AG04450 (cell line): ENCODE results near the gene GABRB1. TPM values are rescaled to one million over a fixed set of nuclear protein-coding genes. Genes with fewer than 3 reads are reported as not detected.

ENCODE experiments used
- CTCF ChIA-PET: fragments of 300-600, 350-600 bp; formaldehyde crosslinking; extraction: SDS; loops from one replicate; lab custom pipeline; 2022; ENCODE audit warnings: antibody characterized with exemption, inconsistent platforms; lab: Charles Lee
- POLR2A ChIA-PET: fragments of 350-600 bp; formaldehyde crosslinking; extraction: SDS; loops from one replicate; lab custom pipeline; 2021; ENCODE audit warnings: antibody characterized with exemption, inconsistent platforms; lab: Yijun Ruan, JAX
- DNase-seq: peaks from one replicate; pipeline ENCODE4 v3.0.0-alpha.2; 2011; ENCODE audit warnings: low read depth, low spot score
- H3K27ac ChIP-seq: one replicate; pipeline ENCODE4 v1.5.1; 2012; ENCODE audit warnings: low read depth, low read length, control low read depth
- H3K27me3 ChIP-seq: one replicate; pipeline ENCODE4 v1.6.0; 2012; ENCODE audit warnings: low read length; ENCODE audit not compliant: control insufficient read depth, insufficient read depth
- H3K4me3 ChIP-seq: 2 replicates; pipeline ENCODE4 v1.5.1; 2011; ENCODE audit warnings: mild to moderate bottlenecking, low read depth, low read length, control low read depth
- H3K9me3 ChIP-seq: 2 replicates; pipeline ENCODE4 v1.5.1; 2012; ENCODE audit warnings: low read length; ENCODE audit not compliant: control insufficient read depth, insufficient read depth
- polyA plus RNA-seq: library from polyadenylated mRNA; depleted of rRNA; stranded (reverse); fragments of >200 nt; gene quantifications from 2 replicates; pipeline ENCODE4 v1.2.3, GENCODE V29; 2011
- TF ChIP-seq, protein P1 (sequence below): IDR thresholded peaks from 2 replicates; pipeline ENCODE4 v1.5.1; 2011; ENCODE audit warnings: low read depth, low read length, control low read depth, inconsistent platforms

The GABRB1 gene
- polyA plus RNA-seq, 1 experiment, result 8.1 TPM

GRCh38 chr4:47434931-47435330 lies 403.6 kb downstream of the GABRB1 start:
- H3K4me3 ChIP-seq, result no peak overlapping the region
- no peak for DNase-seq
- ChIA-PET CTCF (no interaction called here), POLR2A (no interaction called here)
- no peaks in the 10 kb centered on the region for H3K9me3 ChIP-seq
- H3K27me3 ChIP-seq, result no peaks in the 10 kb centered on the region
- no peak overlapping the region for H3K27ac ChIP-seq
- TF ChIP-seq, protein P1, sequence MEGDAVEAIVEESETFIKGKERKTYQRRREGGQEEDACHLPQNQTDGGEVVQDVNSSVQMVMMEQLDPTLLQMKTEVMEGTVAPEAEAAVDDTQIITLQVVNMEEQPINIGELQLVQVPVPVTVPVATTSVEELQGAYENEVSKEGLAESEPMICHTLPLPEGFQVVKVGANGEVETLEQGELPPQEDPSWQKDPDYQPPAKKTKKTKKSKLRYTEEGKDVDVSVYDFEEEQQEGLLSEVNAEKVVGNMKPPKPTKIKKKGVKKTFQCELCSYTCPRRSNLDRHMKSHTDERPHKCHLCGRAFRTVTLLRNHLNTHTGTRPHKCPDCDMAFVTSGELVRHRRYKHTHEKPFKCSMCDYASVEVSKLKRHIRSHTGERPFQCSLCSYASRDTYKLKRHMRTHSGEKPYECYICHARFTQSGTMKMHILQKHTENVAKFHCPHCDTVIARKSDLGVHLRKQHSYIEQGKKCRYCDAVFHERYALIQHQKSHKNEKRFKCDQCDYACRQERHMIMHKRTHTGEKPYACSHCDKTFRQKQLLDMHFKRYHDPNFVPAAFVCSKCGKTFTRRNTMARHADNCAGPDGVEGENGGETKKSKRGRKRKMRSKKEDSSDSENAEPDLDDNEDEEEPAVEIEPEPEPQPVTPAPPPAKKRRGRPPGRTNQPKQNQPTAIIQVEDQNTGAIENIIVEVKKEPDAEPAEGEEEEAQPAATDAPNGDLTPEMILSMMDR, result no peak

DNA sequence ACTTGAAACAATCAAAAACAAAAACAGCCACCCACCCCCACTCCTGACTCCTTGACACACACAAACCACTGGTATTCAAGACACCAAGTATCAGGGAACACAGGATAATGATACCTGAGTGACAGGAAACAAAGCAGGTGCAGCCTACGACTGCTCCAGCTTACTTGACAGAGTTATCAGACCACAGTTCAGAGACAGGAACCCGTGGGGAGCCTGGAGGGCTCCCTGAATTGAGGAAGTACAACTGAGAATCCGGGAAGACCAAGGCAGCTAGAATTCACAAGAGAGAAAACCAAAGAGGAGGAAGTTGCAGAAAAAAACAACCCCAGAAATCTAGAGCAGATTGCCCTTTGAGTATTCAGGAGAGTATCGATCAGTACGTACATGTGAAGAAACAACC lies 411.6 kb downstream of the GABRB1 start:
- Histone ChIP-seq H3K4me3 (no peak overlapping the region), H3K27ac (no peak overlapping the region), H3K27me3 (no peaks in the 10 kb centered on the region), H3K9me3 (no peaks in the 10 kb centered on the region)
- TF ChIP-seq, protein P1, result no peak
- CTCF ChIA-PET, result no interaction called here
- POLR2A ChIA-PET, result no interaction called here
- DNase-seq, result no peak

- ChIA-PET CTCF (no interaction called here), POLR2A (no interaction called here)
- TF ChIP-seq, protein P1, result no peak
- H3K4me3 ChIP-seq, result no peak overlapping the region
- no peaks in the 10 kb centered on the region for H3K27me3 ChIP-seq
- DNase-seq, result no peak
- no peaks in the 10 kb centered on the region for H3K9me3 ChIP-seq
- H3K27ac ChIP-seq, result no peak overlapping the region
Observed at GRCh38 chr4:47444031-47444430, 412.7 kb downstream of the GABRB1 start.

DNA sequence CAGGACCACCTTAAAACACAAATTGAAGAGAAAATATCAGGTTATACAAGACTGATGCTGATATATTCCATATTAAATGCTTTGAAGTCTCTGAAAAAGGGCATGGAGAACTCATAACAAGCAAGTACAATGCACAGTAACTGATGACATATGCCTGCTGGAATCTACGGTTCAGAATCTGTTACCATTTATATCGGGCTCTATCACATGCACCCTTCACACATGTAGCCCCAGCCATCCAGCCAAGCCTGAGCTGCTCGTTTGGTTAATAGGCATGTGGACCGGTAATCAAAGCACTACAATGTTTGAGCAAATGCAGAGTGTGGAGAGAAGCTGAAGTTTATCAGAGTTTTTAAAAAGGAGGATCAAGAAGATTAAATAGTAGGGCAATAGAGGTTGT lies 420.3 kb downstream of the GABRB1 start:
- peak; percentile 18 for DNase-seq
- H3K9me3 ChIP-seq, result no peaks in the 10 kb centered on the region; the same call in 1 of the 2 replicates
- ChIA-PET POLR2A (interaction anchor here (1.1 kb wide), 1 partner anchor 12 kb away, joined by 3 read pairs; the partner anchor contains the start of gene COMMD8), CTCF (no interaction called here)
- TF ChIP-seq, protein P1, result no peak
- no peaks in the 10 kb centered on the region for H3K27me3 ChIP-seq
- no peak overlapping the region for H3K4me3 ChIP-seq
- H3K27ac ChIP-seq, result no peak overlapping the region

DNA sequence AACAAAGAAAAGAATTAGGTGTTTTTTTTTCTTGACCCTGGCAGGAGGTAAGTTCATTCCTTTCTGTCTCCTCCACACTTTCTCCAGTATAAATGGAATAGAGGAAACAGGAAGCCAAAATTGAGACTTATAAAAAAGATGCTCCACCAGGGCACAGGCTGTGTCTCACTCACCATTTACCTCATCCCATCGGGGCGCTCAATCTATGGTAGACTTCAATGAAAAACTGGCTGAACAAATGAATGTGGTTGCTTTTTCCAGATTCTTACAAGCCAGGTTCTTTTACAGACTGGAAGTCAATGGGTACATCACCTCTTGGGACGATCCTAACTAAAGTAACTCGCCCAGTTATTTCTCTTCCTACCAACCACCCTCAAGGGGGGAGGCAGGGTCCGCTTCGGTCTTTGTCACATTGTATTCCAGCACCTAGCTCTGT lies 431.4 kb downstream of the GABRB1 start:
- POLR2A ChIA-PET, result interaction anchor here (0.6 to 1.3 kb wide), 3 partner anchors 22 to 908 kb away, joined by 4 to 12 read pairs (median 4); partner anchors contain the start of genes ATP10D and NFXL1

More for the DNA sequence above, 431.4 kb downstream of the GABRB1 start:
- Histone ChIP-seq H3K9me3 (no peaks in the 10 kb centered on the region), H3K27ac (no peak overlapping the region), H3K27me3 (no peaks in the 10 kb centered on the region), H3K4me3 (peak overlapping the region; percentile 81)
- TF ChIP-seq, protein P1, result no peak
- CTCF ChIA-PET, result interaction anchor here (0.6 to 1.4 kb wide), 7 partner anchors 13 to 108 kb away, joined by 3 to 7 read pairs (median 4); no protein-coding TSS in a partner anchor
- DNase-seq, result no peak
